HepG2 (cell line): ENCODE results near the gene BANP. TPM values are rescaled to one million over a fixed set of nuclear protein-coding genes. Genes with fewer than 3 reads are reported as not detected.

Experiments
- ATAC-seq: fragments of 200-7000 bp; cut with Tn5 transposase; 3 replicates; pipeline ENCODE4 v1.9.1; 2020; ENCODE audit warnings: mild to moderate bottlenecking, moderate library complexity
- BruUV-seq: library from RNA; stranded (reverse); fragments of 400-500 nt; replicated peaks from 2 replicates; lab custom pipeline; 2021; lab: Mats Ljungman, UMichigan
- CTCF ChIA-PET: fragments of 300-600 bp; formaldehyde crosslinking; extraction: SDS; loops from one replicate; lab custom pipeline; 2021; ENCODE audit warnings: low total read pairs, inconsistent platforms, low intra/inter-chr PET ratio; lab: Yijun Ruan, JAX
- POLR2A ChIA-PET: fragments of 350-600 bp; sonication (Branson Sonifier 250); formaldehyde crosslinking; loops from one replicate; lab custom pipeline; 2020; ENCODE audit warnings: antibody characterized with exemption, inconsistent platforms; lab: Yijun Ruan, JAX
- DNase-seq: peaks from one replicate; pipeline ENCODE4 v3.0.0-alpha.2; 2015; ENCODE audit warnings: low spot score
- FAIRE-seq: peaks from 3 replicates; lab custom pipeline; 2011; peaks lifted over from hg19 to GRCh38; lab: Jason Lieb, UNC
- H2AFZ ChIP-seq: one replicate; pipeline ENCODE4 v1.6.1; 2011; ENCODE audit warnings: low read length, inconsistent platforms
- H3K27ac ChIP-seq: fragments of 300-600 bp; 3 replicates; pipeline ENCODE4 v1.8.0; 2011; ENCODE audit warnings: mixed run types, mild to moderate bottlenecking, mixed read lengths, low read length, inconsistent platforms; ENCODE audit not compliant: insufficient read depth; ENCODE audit errors: extremely low read length
- H3K27me3 ChIP-seq, 2 experiments: fragments of 200-600 bp in 1 of 2; 2 replicates in 1 of 2; 3 replicates in 1 of 2; pipeline versions ENCODE4 v1.6.0 to v1.8.0; 2011; ENCODE audit warnings: low read length in 2 of 2, mild to moderate bottlenecking in 2 of 2, moderate library complexity in 2 of 2, inconsistent platforms in 1 of 2; ENCODE audit not compliant: insufficient read depth in 2 of 2, control insufficient read depth in 1 of 2
- H3K36me3 ChIP-seq, 2 experiments: fragments of 200-600 bp in 1 of 2; replicated peaks in 1 of 2; 2 replicates in 1 of 2; 3 replicates in 1 of 2; pipeline versions ENCODE4 v1.5.1 to v1.8.0; 2011; ENCODE audit warnings: low read length in 2 of 2, inconsistent platforms in 1 of 2; ENCODE audit not compliant: insufficient read depth in 2 of 2, control insufficient read depth in 1 of 2
- H3K4me1 ChIP-seq: 2 replicates; pipeline ENCODE4 v1.5.1; 2012; ENCODE audit warnings: low read length, inconsistent platforms; ENCODE audit not compliant: insufficient read depth
- H3K4me2 ChIP-seq: 2 replicates; pipeline ENCODE4 v1.6.0; 2011; ENCODE audit warnings: low read depth, low read length, inconsistent platforms
- H3K4me3 ChIP-seq, 3 experiments: fragments of 200-600 bp in 1 of 3; sonication (generic), shearing (Covaris generic) in 1 of 3; replicated peaks in 1 of 3; 2 replicates each; pipeline ENCODE4 v1.5.1; 2011 to 2016; ENCODE audit warnings: low read length in 3 of 3, inconsistent platforms in 2 of 3, low read depth in 2 of 3, mild to moderate bottlenecking in 2 of 3, control low read depth in 1 of 3, mixed read lengths in 1 of 3; ENCODE audit not compliant: insufficient read depth in 1 of 3
- H3K79me2 ChIP-seq: one replicate; pipeline ENCODE4 v1.6.1; 2011; ENCODE audit warnings: low read length, inconsistent platforms; ENCODE audit not compliant: insufficient read depth
- H3K9ac ChIP-seq: 2 replicates; pipeline ENCODE4 v1.6.0; 2011; ENCODE audit warnings: mild to moderate bottlenecking, low read depth, low read length, inconsistent platforms; ENCODE audit not compliant: insufficient read depth
- H3K9me3 ChIP-seq: 2 replicates; pipeline ENCODE4 v1.5.1; 2012; ENCODE audit warnings: mild to moderate bottlenecking, low read length
- H4K20me1 ChIP-seq: 2 replicates; pipeline ENCODE4 v1.6.0; 2011; ENCODE audit warnings: inconsistent platforms, mild to moderate bottlenecking, low read length, moderate library complexity; ENCODE audit not compliant: insufficient read depth
- AGO2 ChIP-seq: fragments of 200-400 bp; formaldehyde crosslinking; optimal IDR thresholded peaks from 2 replicates; pipeline ENCODE3; 2017; ENCODE audit warnings: mild to moderate bottlenecking, low read depth, low read length, moderate library complexity
- EED ChIP-seq: sonication (generic); formaldehyde crosslinking; IDR thresholded peaks from 2 replicates; pipeline ENCODE4 v1.5.0; 2020; ENCODE audit warnings: mild to moderate bottlenecking, missing genetic modification reagents
- HIVEP1 ChIP-seq: sonication (generic); formaldehyde crosslinking; IDR thresholded peaks from 2 replicates; pipeline ENCODE4 v1.4.0; 2020; ENCODE audit warnings: mild to moderate bottlenecking, missing genetic modification reagents
- HNF1B ChIP-seq: sonication (generic); formaldehyde crosslinking; IDR thresholded peaks from 2 replicates; pipeline ENCODE4 v1.5.1; 2020; ENCODE audit warnings: mild to moderate bottlenecking, moderate library complexity, missing genetic modification reagents
- RFXAP ChIP-seq: sonication (generic); formaldehyde crosslinking; IDR thresholded peaks from 2 replicates; pipeline ENCODE4 v1.4.0; 2020; ENCODE audit warnings: missing genetic modification reagents, borderline replicate concordance
- ZFP91 ChIP-seq: sonication (generic); formaldehyde crosslinking; IDR thresholded peaks from 2 replicates; pipeline ENCODE4 v1.9.0; 2022; ENCODE audit warnings: missing genetic modification reagents, mild to moderate bottlenecking, borderline replicate concordance
- ZNF263 ChIP-seq: sonication (generic); formaldehyde crosslinking; IDR thresholded peaks from 2 replicates; pipeline ENCODE4 v1.4.0; 2020; ENCODE audit warnings: missing genetic modification reagents
- ZNF484 ChIP-seq: sonication (generic); formaldehyde crosslinking; IDR thresholded peaks from 2 replicates; pipeline ENCODE4 v1.5.1; 2020; ENCODE audit warnings: mild to moderate bottlenecking, low read depth, missing genetic modification reagents, borderline replicate concordance
- ZSCAN20 ChIP-seq: sonication (generic); formaldehyde crosslinking; IDR thresholded peaks from 2 replicates; pipeline ENCODE4 v1.4.0; 2020; ENCODE audit warnings: missing genetic modification reagents, mild to moderate bottlenecking, borderline replicate concordance
- WGBS: methylation state at CpG from one replicate; pipeline ENCODE4 v1.1.6; 2017; ENCODE audit warnings: low lambda C conversion rate; 5-methylcytosine and 5-hydroxymethylcytosine counted together
- in situ Hi-C: cut with HindIII; loops from 2 replicates; pipeline ENCODE4 v1.10.0; 2017; ENCODE audit warnings: low pct_unique_long_range_greater_than_20kb; ENCODE audit not compliant: extremely low pct_ligation_motif_present
- intact Hi-C: fragments of 100-400 bp; cut with micrococcal nuclease; formaldehyde crosslinking; loops from one replicate; pipeline ENCODE4 v1.10.0; 2022; ENCODE audit not compliant: unreplicated experiment
- polyA plus RNA-seq, 8 experiments: library from polyadenylated mRNA; depleted of rRNA in 3 of 8; stranded (reverse) in 7 of 8; unstranded in 1 of 8; fragments of >200 nt; fragmentation: Illumina TruSeq in 4 of 8; extraction: Trizol in 4 of 8; gene quantifications; 2 replicates each; pipeline versions ENCODE4 v1.2.1 to v1.2.3, GENCODE V29; 2011 to 2016; ENCODE audit warnings: low read depth in 4 of 8, missing spikeins in 1 of 8, mixed read lengths in 1 of 8; ENCODE audit not compliant: insufficient read depth in 1 of 8
- total RNA-seq, 5 experiments: library from RNA; depleted of rRNA; stranded (reverse); fragments of >200 nt; fragmentation: Illumina TruSeq; extraction: Trizol; gene quantifications; 2 replicates each; pipeline ENCODE4 v1.2.3, GENCODE V29; 2016; ENCODE audit warnings: low read depth in 1 of 5

BANP gene
- total and polyA plus RNA-seq, 2 of the 13 experiments (the other 11 are each of a cell fraction or from before 2014, with no cell fraction given): 20.2 to 23.8 TPM

- peaks cover 35 to 81% of the 10 kb centered on the region in 2 experiments for H3K36me3 ChIP-seq
- TF ChIP-seq AGO2: peak; percentile 70
- no peak for TF ChIP-seq HIVEP1 (CRISPR knock-in tag)
- TF ChIP-seq RFXAP (CRISPR knock-in tag): no peak
- TF ChIP-seq ZNF263 (CRISPR knock-in tag): peak; percentile 85
- no peak for TF ChIP-seq ZSCAN20 (CRISPR knock-in tag)
- no peak for TF ChIP-seq HNF1B
- TF ChIP-seq ZNF484 (CRISPR knock-in tag): no peak
- 0 out of 2 replicates have a peak, but pooled peaks have one; percentile 35 for TF ChIP-seq EED
- 0 out of 2 replicates have a peak, but pooled peaks have one; percentile 24 for TF ChIP-seq ZFP91 (CRISPR knock-in tag)
- H4K20me1 ChIP-seq: peaks cover 28% of the 10 kb centered on the region; the same call in 1 of the 2 replicates
- no peaks in the 10 kb centered on the region for H3K4me1 ChIP-seq
- ATAC-seq (peak; percentile 13), FAIRE-seq (no peak), DNase-seq (no peak)
- POLR2A ChIA-PET: no interaction called here
- no peak overlapping the region for H3K9ac ChIP-seq
- H3K9me3 ChIP-seq: no peaks in the 10 kb centered on the region
- no peak overlapping the region for H3K4me3 ChIP-seq
- H3K79me2 ChIP-seq: peaks cover 11% of the 10 kb centered on the region
- no TSS peak for BruUV-seq
- CTCF ChIA-PET: no interaction called here
- H3K27me3 ChIP-seq: no peaks in the 10 kb centered on the region
- in situ Hi-C loops (no loop called here), intact Hi-C loops (no loop called here)
- no peak overlapping the region for H3K27ac ChIP-seq
- no peak overlapping the region for H3K4me2 ChIP-seq
- H2AFZ ChIP-seq: no peak overlapping the region
- 94% methylated on average over 30 of the region's 37 CpGs for WGBS
Observed at GRCh38 chr16:87918866-87919680, 32.2 kb upstream of the BANP start.
